ENCODE measurements around the gene AMN. TPM values are rescaled to one million over a fixed set of nuclear protein-coding genes. Genes with fewer than 3 reads are reported as not detected.

Gene AMN
- total RNA-seq, 2 donors from 2014 or later, result 2.4 TPM; not detected in 1

- ATAC-seq (ENCODE audit: insufficient number of reproducible peaks, low FRiP score, low read depth), result no peak
- no peak overlapping the region for H3K4me3 ChIP-seq
- H3K27ac ChIP-seq, result no peak overlapping the region
- peaks cover 6% of the 10 kb centered on the region for H3K36me3 ChIP-seq
- TF ChIP-seq CTCF (IDR thresholded peaks at IDR 0.05), result no peak
- no peaks in the 10 kb centered on the region for H3K27me3 ChIP-seq (replicated peaks; ENCODE audit: insufficient read depth)
- H3K4me1 ChIP-seq (ENCODE audit: control insufficient read depth in 1 of 2, low read depth in 2 of 2), result no peaks in the 10 kb centered on the region
- H3K9me3 ChIP-seq, result no peaks in the 10 kb centered on the region
- no peak for DNase-seq (ENCODE audit: low spot score)
Observed at GRCh38 chr14:102898776-102899515, 23.5 kb upstream of the AMN start.

DNA sequence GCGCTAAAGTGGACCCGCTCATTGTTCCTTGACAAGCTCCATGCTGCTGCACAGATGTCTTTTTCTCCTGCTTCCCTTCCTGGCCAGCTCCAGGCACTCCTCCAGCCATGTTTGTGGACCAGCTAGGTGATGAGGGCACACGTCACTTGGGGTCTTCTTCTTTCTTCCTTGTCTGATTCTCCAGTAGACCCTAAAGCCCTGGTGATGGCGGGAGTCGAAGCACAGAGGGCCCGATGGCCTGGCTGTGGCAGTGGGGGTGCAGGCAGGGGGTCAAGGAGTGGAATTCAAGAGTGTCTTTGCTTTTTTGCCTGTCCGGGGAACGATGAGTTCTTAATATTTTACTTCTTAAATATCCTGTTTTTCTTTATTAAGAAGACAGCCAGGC lies 23.0 kb upstream of the AMN start:
- no peak overlapping the region for H3K27ac ChIP-seq

DNA sequence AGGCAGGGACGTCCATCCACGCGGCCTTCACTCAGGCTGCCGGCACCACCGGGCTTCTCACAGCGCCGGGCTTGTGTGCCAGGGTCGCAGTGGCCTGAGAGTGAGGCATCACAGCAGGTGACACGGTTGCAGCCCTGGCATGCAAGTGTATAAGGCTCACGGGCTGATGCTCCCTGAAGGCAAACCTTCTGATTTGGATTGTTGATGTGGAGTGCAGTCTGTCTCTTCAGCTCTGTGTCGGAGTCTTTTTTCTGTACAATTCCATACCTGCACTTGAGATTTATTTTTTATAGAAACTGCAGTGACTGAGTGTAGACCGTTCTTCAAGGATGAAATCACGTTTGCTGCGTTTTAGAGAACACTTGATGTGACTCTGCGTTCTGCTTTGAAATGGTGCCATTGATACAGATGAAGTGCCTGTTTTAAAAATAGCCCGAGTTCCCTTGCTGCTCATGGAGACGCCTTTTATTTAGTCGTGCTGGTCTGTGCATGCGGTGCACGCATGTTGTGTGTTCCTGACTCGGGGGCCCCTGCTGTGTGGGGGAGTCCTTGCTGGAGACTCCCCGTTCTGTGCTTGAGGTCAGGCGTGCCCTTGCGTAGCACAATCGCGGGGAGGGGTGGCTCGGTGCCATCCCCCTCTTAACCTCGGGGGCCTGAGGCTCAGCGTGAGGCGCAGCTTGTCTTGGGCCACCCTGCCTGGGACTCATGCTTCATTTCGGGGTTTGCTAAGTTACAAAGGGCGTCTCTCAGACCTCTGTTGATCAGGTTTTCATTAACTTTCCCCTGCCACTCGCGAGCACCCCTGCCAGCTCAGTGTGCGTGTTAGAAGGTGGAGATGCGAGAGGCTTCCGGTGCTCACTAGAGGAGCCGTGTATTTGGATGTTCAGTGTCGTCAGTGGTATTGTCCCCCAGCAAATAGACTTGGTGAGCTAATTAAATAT lies 21.6 kb upstream of the AMN start:
- ATAC-seq (ENCODE audit: insufficient number of reproducible peaks, low FRiP score, low read depth) (no peak), DNase-seq (ENCODE audit: low spot score) (no peak)
- no peaks in the 10 kb centered on the region for H3K36me3 ChIP-seq

More for the DNA sequence above, 23.0 kb upstream of the AMN start:
- DNase-seq (ENCODE audit: low spot score) (no peak), ATAC-seq (ENCODE audit: insufficient number of reproducible peaks, low FRiP score, low read depth) (no peak)
- H3K4me1 ChIP-seq (ENCODE audit: control insufficient read depth in 1 of 2, low read depth in 2 of 2), result no peaks in the 10 kb centered on the region
- no peak overlapping the region for H3K4me3 ChIP-seq
- H3K27me3 ChIP-seq (replicated peaks; ENCODE audit: insufficient read depth), result no peaks in the 10 kb centered on the region
- no peaks in the 10 kb centered on the region for H3K9me3 ChIP-seq
- no peak for TF ChIP-seq CTCF (IDR thresholded peaks at IDR 0.05)
- H3K36me3 ChIP-seq, result peaks cover 6% of the 10 kb centered on the region

DNA sequence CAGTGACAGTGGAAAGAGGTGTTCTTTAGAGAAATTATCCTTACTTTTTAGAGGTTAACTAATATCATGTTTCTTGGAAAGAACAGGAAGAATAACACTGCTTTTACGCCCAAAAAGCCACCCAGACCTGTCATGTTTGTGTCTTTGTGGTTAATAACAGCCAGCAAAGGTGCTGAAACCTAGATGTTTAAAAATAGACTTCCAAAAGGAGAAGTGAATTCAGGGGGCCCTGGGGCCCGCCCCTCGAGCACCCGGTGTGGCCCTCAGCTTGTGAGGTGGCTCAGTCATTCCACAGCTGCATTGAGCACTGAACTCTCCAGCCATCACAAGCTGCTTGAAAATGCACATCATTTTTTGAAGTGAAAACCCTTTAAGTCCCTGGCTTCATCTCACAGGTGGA lies 20.8 kb upstream of the AMN start:
- Histone ChIP-seq H3K27ac (no peak overlapping the region), H3K9me3 (no peaks in the 10 kb centered on the region), H3K36me3 (peaks cover 2% of the 10 kb centered on the region), H3K4me1 (ENCODE audit: control insufficient read depth in 1 of 2, low read depth in 2 of 2) (no peaks in the 10 kb centered on the region), H3K27me3 (replicated peaks; ENCODE audit: insufficient read depth) (no peaks in the 10 kb centered on the region), H3K4me3 (no peak overlapping the region)
- no peak for ATAC-seq (ENCODE audit: insufficient number of reproducible peaks, low FRiP score, low read depth)
- TF ChIP-seq CTCF (IDR thresholded peaks at IDR 0.05), result no peak
- no peak for DNase-seq (ENCODE audit: low spot score)

More for the DNA sequence above, 21.6 kb upstream of the AMN start:
- H3K9me3 ChIP-seq, result no peaks in the 10 kb centered on the region
- no peak overlapping the region for H3K27ac ChIP-seq
- H3K4me1 ChIP-seq (ENCODE audit: control insufficient read depth in 1 of 2, low read depth in 2 of 2), result no peaks in the 10 kb centered on the region
- H3K27me3 ChIP-seq (replicated peaks; ENCODE audit: insufficient read depth), result no peaks in the 10 kb centered on the region
- no peak for TF ChIP-seq CTCF (IDR thresholded peaks at IDR 0.05)
- no peak overlapping the region for H3K4me3 ChIP-seq

DNA sequence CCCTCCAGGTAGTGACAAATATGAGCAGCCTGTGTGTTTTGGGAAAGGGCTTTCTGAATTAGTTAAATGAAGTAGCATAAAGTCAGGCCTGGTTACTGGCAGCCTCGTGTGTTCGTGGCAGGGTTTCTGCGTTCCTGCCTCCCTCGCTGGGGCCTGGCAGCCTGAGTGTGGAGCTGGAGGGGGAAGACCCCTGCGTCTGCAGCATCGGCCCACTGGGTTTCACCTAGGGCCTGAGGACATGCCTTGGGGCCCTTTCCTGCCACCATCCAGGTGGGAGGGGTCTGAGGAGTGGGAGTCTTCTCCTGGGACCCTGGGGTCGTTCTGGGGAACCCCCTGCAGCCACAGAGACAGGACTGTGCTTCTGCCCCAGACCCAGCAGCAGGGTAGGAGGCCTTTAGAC lies 20.4 kb upstream of the AMN start:
- no peaks in the 10 kb centered on the region for H3K9me3 ChIP-seq
- H3K4me1 ChIP-seq (ENCODE audit: control insufficient read depth in 1 of 2, low read depth in 2 of 2), result no peaks in the 10 kb centered on the region
- H3K4me3 ChIP-seq, result no peak overlapping the region
- ATAC-seq (ENCODE audit: insufficient number of reproducible peaks, low FRiP score, low read depth) (no peak), DNase-seq (ENCODE audit: low spot score) (no peak)
- no peak for TF ChIP-seq CTCF (IDR thresholded peaks at IDR 0.05)
- peaks cover 7% of the 10 kb centered on the region for H3K36me3 ChIP-seq
- H3K27me3 ChIP-seq (replicated peaks; ENCODE audit: insufficient read depth), result no peaks in the 10 kb centered on the region
- H3K27ac ChIP-seq, result no peak overlapping the region
